Spleen (tissue), 11 donors: ENCODE results near the gene SFXN2. TPM values are rescaled to one million over a fixed set of nuclear protein-coding genes. Genes with fewer than 3 reads are reported as not detected.

ENCODE experiments used
- DNase-seq: peaks from one replicate; pipeline ENCODE4 v3.0.0-alpha.2; 2020
- H3K27ac ChIP-seq, 8 donors: fragments of 200-600 bp; sonication (generic) in 7 of 8; 1 replicate in 4 of 8; 2 replicates in 4 of 8; pipeline versions ENCODE4 v1.5.0 to v1.8.0; 2016 to 2021; ENCODE audit warnings: inconsistent platforms in 4 of 8, mild to moderate bottlenecking in 4 of 8, moderate library complexity in 1 of 8
- H3K27me3 ChIP-seq, 7 donors: fragments of 200-600 bp; sonication (generic) in 6 of 7; replicated peaks in 1 of 7; 1 replicate in 4 of 7; 2 replicates in 3 of 7; pipeline versions ENCODE4 v1.5.0 to v1.8.0; 2016 to 2021; ENCODE audit warnings: inconsistent platforms in 3 of 7, mild to moderate bottlenecking in 1 of 7
- H3K36me3 ChIP-seq, 6 donors: fragments of 200-600 bp; sonication (generic) in 5 of 6; 1 replicate in 4 of 6; 2 replicates in 2 of 6; pipeline versions ENCODE4 v1.5.0 to v1.8.0; 2016 to 2021; ENCODE audit warnings: inconsistent platforms in 2 of 6
- H3K4me1 ChIP-seq, 6 donors: fragments of 200-600 bp; sonication (generic) in 5 of 6; 1 replicate in 3 of 6; 2 replicates in 3 of 6; pipeline versions ENCODE4 v1.5.0 to v1.8.0; 2016 to 2021; ENCODE audit warnings: inconsistent platforms in 3 of 6
- H3K4me3 ChIP-seq, 8 donors: fragments of 200-600 bp; sonication (generic) in 7 of 8; 1 replicate in 4 of 8; 2 replicates in 4 of 8; pipeline versions ENCODE4 v1.5.0 to v1.8.0; 2016 to 2021; ENCODE audit warnings: inconsistent platforms in 4 of 8, mild to moderate bottlenecking in 4 of 8, moderate library complexity in 2 of 8
- H3K9me3 ChIP-seq, 8 donors: fragments of 200-600 bp; sonication (generic) in 7 of 8; 1 replicate in 4 of 8; 2 replicates in 4 of 8; pipeline versions ENCODE4 v1.5.0 to v1.8.0; 2016 to 2021; ENCODE audit warnings: inconsistent platforms in 4 of 8
- CTCF ChIP-seq, 11 experiments: fragments of 200-600 bp in 7 of 11; fragments of 450-650 bp in 4 of 11; sonication (generic) in 4 of 11; IDR thresholded peaks in 8 of 11; conservative IDR thresholded peaks in 3 of 11; 1 replicate in 7 of 11; 2 replicates in 4 of 11; pipeline versions ENCODE4 v1.4.0 to v1.8.0; 2016 to 2021; ENCODE audit warnings: antibody characterized with exemption in 11 of 11, inconsistent platforms in 4 of 11, mild to moderate bottlenecking in 1 of 11
- POLR2A ChIP-seq, 3 donors: fragments of 450-650 bp; IDR thresholded peaks; one replicate each; pipeline ENCODE4 v1.5.1; 2017; ENCODE audit warnings: antibody characterized with exemption in 3 of 3, mild to moderate bottlenecking in 1 of 3
- POLR2AphosphoS5 ChIP-seq, 3 donors: sonication (generic); formaldehyde crosslinking; IDR thresholded peaks; one replicate each; pipeline ENCODE4 v1.5.1; 2017; ENCODE audit warnings: antibody characterized with exemption in 3 of 3
- WGBS, 5 donors: extraction: QIAGEN DNeasy Blood & Tissue Kit in 3 of 5; methylation state at CpG; one replicate each; pipeline versions ENCODE4 v1.1.5 to v1.1.7; 2013 to 2018; 5-methylcytosine and 5-hydroxymethylcytosine counted together
- intact Hi-C: fragments of 100-400 bp; cut with DNase I; formaldehyde crosslinking; loops from one replicate; pipeline ENCODE4 v1.15.0; 2023; ENCODE audit warnings: low total_unique reads
- polyA plus RNA-seq, 3 donors: library from polyadenylated mRNA; stranded (reverse); fragments of 200-250 nt; gene quantifications; one replicate each; pipeline ENCODE4 v1.2.1, GENCODE V29; 2013
- total RNA-seq, 7 donors: library from RNA; depleted of rRNA in 3 of 7; stranded (reverse); fragments of >200 nt in 3 of 7; fragmentation: NEBNext Ultra II Directional in 4 of 7; extraction: Animal tissue kit (Norgen Biotek cat#: 25700) in 4 of 7; gene quantifications; one replicate each; pipeline versions ENCODE4 v1.1.0 to v1.2.1, GENCODE V29; 2016 to 2021
- donor health status: healthy with polysubstance abuse.
- donor health status: DM: no; HTN: no; CAD: no; lungs with moderate emphysema.
- donor health status: DM: no; HTN: no; CAD: no.
- donor health status: Bipolar disorder and iron deficiency.
- donor health status: healthy.
- donor health status: DM: no; HTN: no; CAD: no.
- donor health status: DM: yes; HTN: yes; CAD: no.

Gene SFXN2
- total and polyA plus RNA-seq, 10 donors = 3.0 to 12.8 (median 9.8) TPM

- no peaks in the 10 kb centered on the region for H3K27me3 ChIP-seq
Observed at GRCh38 chr10:102698894-102699293, 15.5 kb upstream of the SFXN2 start.

GRCh38 chr10:102701272-102701671, 13.2 kb upstream of the SFXN2 start:
- TF ChIP-seq CTCF (IDR thresholded peaks at IDR 0.05 in 8 of 11, conservative IDR thresholded peaks at IDR 0.05 in 3 of 11) (no peak), POLR2AphosphoS5 (IDR thresholded peaks at IDR 0.05) (no peak), POLR2A (IDR thresholded peaks at IDR 0.05) (no peak)
- Histone ChIP-seq H3K4me3 (no peak overlapping the region), H3K27ac (no peak overlapping the region), H3K27me3 (no peaks in the 10 kb centered on the region), H3K4me1 (peaks cover 0 to 15% (median 3%) of the 10 kb centered on the region in 6 donors), H3K36me3 (peaks cover 0 to 34% (median 18%) of the 10 kb centered on the region in 6 donors), H3K9me3 (no peaks in the 10 kb centered on the region)
- no peak for DNase-seq
- 60 to 84% (median 71%) methylated on average over 3 of the region's 3 CpGs for WGBS, 5 donors
- intact Hi-C loops = no loop called here

More at GRCh38 chr10:102698894-102699293, 15.5 kb upstream of the SFXN2 start:
- no peak for TF ChIP-seq POLR2AphosphoS5 (IDR thresholded peaks at IDR 0.05)
- no peak for TF ChIP-seq CTCF (IDR thresholded peaks at IDR 0.05 in 8 of 11, conservative IDR thresholded peaks at IDR 0.05 in 3 of 11)
- TF ChIP-seq POLR2A (IDR thresholded peaks at IDR 0.05) = no peak
- Histone ChIP-seq H3K4me3 (no peak overlapping the region), H3K27ac (no peak overlapping the region), H3K4me1 (peaks cover 0 to 2% (median 0%) of the 10 kb centered on the region in 6 donors), H3K9me3 (no peaks in the 10 kb centered on the region), H3K36me3 (peaks cover 0 to 57% (median 18%) of the 10 kb centered on the region in 6 donors)
- intact Hi-C loops = no loop called here
- DNase-seq = no peak
- 89 to 97% (median 94%) methylated on average over 2 of the region's 2 CpGs for WGBS, 5 donors

- intact Hi-C loops = no loop called here
- no peaks in the 10 kb centered on the region for H3K27me3 ChIP-seq
- no peak for DNase-seq
- peaks cover 0 to 16% (median 3%) of the 10 kb centered on the region in 6 donors for H3K4me1 ChIP-seq
- no peak for TF ChIP-seq POLR2A (IDR thresholded peaks at IDR 0.05)
- H3K36me3 ChIP-seq = peaks cover 0 to 29% (median 18%) of the 10 kb centered on the region in 6 donors
- WGBS, 5 donors = 95 to 99% (median 97%) methylated on average over 3 of the region's 3 CpGs
- H3K9me3 ChIP-seq = no peaks in the 10 kb centered on the region
- no peak overlapping the region for H3K4me3 ChIP-seq
- no peak overlapping the region for H3K27ac ChIP-seq
Observed at GRCh38 chr10:102701796-102702195, 12.6 kb upstream of the SFXN2 start.

GRCh38 chr10:102702742-102703141, 11.7 kb upstream of the SFXN2 start:
- peaks cover 0 to 24% (median 5%) of the 10 kb centered on the region in 6 donors for H3K4me1 ChIP-seq
- DNase-seq = no peak
- no peak for TF ChIP-seq POLR2AphosphoS5 (IDR thresholded peaks at IDR 0.05)
- no peak for TF ChIP-seq POLR2A (IDR thresholded peaks at IDR 0.05)
- no peak for TF ChIP-seq CTCF (IDR thresholded peaks at IDR 0.05 in 8 of 11, conservative IDR thresholded peaks at IDR 0.05 in 3 of 11)
- no peak overlapping the region for H3K27ac ChIP-seq
- 72 to 86% (median 82%) methylated on average over 2 of the region's 2 CpGs for WGBS, 5 donors
- no peaks in the 10 kb centered on the region for H3K27me3 ChIP-seq
- H3K36me3 ChIP-seq = peaks cover 0 to 19% (median 14%) of the 10 kb centered on the region in 6 donors
- H3K9me3 ChIP-seq = no peaks in the 10 kb centered on the region
- intact Hi-C loops = no loop called here
- no peak overlapping the region for H3K4me3 ChIP-seq

- Histone ChIP-seq H3K4me1 (peaks cover 0 to 34% (median 5%) of the 10 kb centered on the region in 6 donors), H3K4me3 (no peak overlapping the region), H3K9me3 (no peaks in the 10 kb centered on the region), H3K27me3 (no peaks in the 10 kb centered on the region), H3K36me3 (peaks cover 0 to 4% (median 0%) of the 10 kb centered on the region in 6 donors), H3K27ac (no peak overlapping the region)
- TF ChIP-seq CTCF (IDR thresholded peaks at IDR 0.05 in 8 of 11, conservative IDR thresholded peaks at IDR 0.05 in 3 of 11) = no peak
- no peak for TF ChIP-seq POLR2AphosphoS5 (IDR thresholded peaks at IDR 0.05)
- no peak for TF ChIP-seq POLR2A (IDR thresholded peaks at IDR 0.05)
- intact Hi-C loops = no loop called here
- WGBS, 5 donors = 85 to 90% (median 88%) methylated on average over 6 of the region's 6 CpGs
- no peak for DNase-seq
Observed at GRCh38 chr10:102704915-102705314, 9.5 kb upstream of the SFXN2 start.
